Colonic mucosa (tissue), 4 donors: ENCODE measurements around the gene LAMA5. TPM values are rescaled to one million over a fixed set of nuclear protein-coding genes. Genes with fewer than 3 reads are reported as not detected.

Experiments used
- DNase-seq: peaks from one replicate; pipeline ENCODE4 v3.0.0-alpha.2; 2020
- H3K27ac ChIP-seq: fragments of 200-600 bp; one replicate; pipeline ENCODE4 v1.8.0; 2021
- H3K27me3 ChIP-seq: fragments of 200-600 bp; one replicate; pipeline ENCODE4 v1.8.0; 2021
- H3K36me3 ChIP-seq: fragments of 200-600 bp; one replicate; pipeline ENCODE4 v1.8.0; 2021
- H3K4me1 ChIP-seq: fragments of 200-600 bp; one replicate; pipeline ENCODE4 v1.8.0; 2021; ENCODE audit warnings: mild to moderate bottlenecking
- H3K4me3 ChIP-seq: fragments of 200-600 bp; one replicate; pipeline ENCODE4 v1.8.0; 2021
- H3K9ac ChIP-seq, 2 donors: one replicate each; pipeline ENCODE4 v1.7.0; 2013; ENCODE audit warnings: control low read depth in 2 of 2, low read depth in 2 of 2, low read length in 2 of 2
- H3K9me3 ChIP-seq: fragments of 200-600 bp; one replicate; pipeline ENCODE4 v1.8.0; 2021
- CTCF ChIP-seq: fragments of 200-600 bp; IDR thresholded peaks from one replicate; pipeline ENCODE4 v1.8.0; 2022; ENCODE audit warnings: antibody characterized with exemption, mild to moderate bottlenecking
- intact Hi-C: fragments of 100-400 bp; cut with DNase I; formaldehyde crosslinking; loops from one replicate; pipeline ENCODE4 v1.14.1; 2022
- total RNA-seq, 2 donors: library from RNA; stranded (reverse); fragmentation: NEBNext Ultra II Directional in 1 of 2; extraction: Animal tissue kit (Norgen Biotek cat#: 25700) in 1 of 2; gene quantifications; one replicate each; pipeline ENCODE4 v1.2.1, GENCODE V29; 2021
- donor health status: healthy.
- donor health status: DM: no; HTN: no; CAD: no.
- donor health status: DM: no; HTN: no; CAD: no.

Gene LAMA5
- total RNA-seq, 2 donors from 2014 or later: 32.5 to 35.5 TPM

GRCh38 chr20:62306414-62307187, 60.5 kb downstream of the LAMA5 start:
- Histone ChIP-seq H3K4me3 (no peak overlapping the region), H3K9ac (no peak overlapping the region), H3K9me3 (no peaks in the 10 kb centered on the region), H3K36me3 (peaks cover 26% of the 10 kb centered on the region), H3K27ac (no peak overlapping the region), H3K4me1 (peaks cover 18% of the 10 kb centered on the region), H3K27me3 (no peaks in the 10 kb centered on the region)
- DNase-seq: no peak
- intact Hi-C loops: loop anchor here (10.0 kb wide), 1 partner anchor 188 kb away; no protein-coding TSS in a partner anchor
- TF ChIP-seq CTCF: no peak

GRCh38 chr20:62305765-62306413, 61.2 kb downstream of the LAMA5 start:
- H3K4me3 ChIP-seq: no peak overlapping the region
- peaks cover 18% of the 10 kb centered on the region for H3K4me1 ChIP-seq
- no peaks in the 10 kb centered on the region for H3K9me3 ChIP-seq
- no peak overlapping the region for H3K9ac ChIP-seq
- H3K27ac ChIP-seq: no peak overlapping the region
- intact Hi-C loops: loop anchor here (10.0 kb wide), 1 partner anchor 189 kb away; no protein-coding TSS in a partner anchor
- peaks cover 26% of the 10 kb centered on the region for H3K36me3 ChIP-seq
- no peaks in the 10 kb centered on the region for H3K27me3 ChIP-seq
- TF ChIP-seq CTCF: no peak
- DNase-seq: no peak

GRCh38 chr20:62305149-62305764, 61.9 kb downstream of the LAMA5 start:
- no peak for TF ChIP-seq CTCF
- peaks cover 18% of the 10 kb centered on the region for H3K4me1 ChIP-seq
- H3K27ac ChIP-seq: no peak overlapping the region
- no peak overlapping the region for H3K4me3 ChIP-seq
- intact Hi-C loops: loop anchor here (10.0 kb wide), 1 partner anchor 190 kb away; no protein-coding TSS in a partner anchor
- no peak for DNase-seq
- H3K9ac ChIP-seq: no peak overlapping the region
- no peaks in the 10 kb centered on the region for H3K27me3 ChIP-seq
- H3K9me3 ChIP-seq: no peaks in the 10 kb centered on the region
- peaks cover 26% of the 10 kb centered on the region for H3K36me3 ChIP-seq

GRCh38 chr20:62304331-62305148, 62.6 kb downstream of the LAMA5 start:
- Histone ChIP-seq H3K27ac (peak overlapping the region; percentile 89), H3K36me3 (peaks cover 26% of the 10 kb centered on the region), H3K9me3 (no peaks in the 10 kb centered on the region), H3K4me1 (peaks cover 18% of the 10 kb centered on the region), H3K9ac (peak overlapping the region; percentile 31 to 92), H3K4me3 (peak overlapping the region; percentile 81), H3K27me3 (no peaks in the 10 kb centered on the region)
- no peak for TF ChIP-seq CTCF
- intact Hi-C loops: loop anchor here (5.0 to 10.0 kb wide), 2 partner anchors 78 to 190 kb away; no protein-coding TSS in a partner anchor
- peak; percentile 34 for DNase-seq
